ENCODE results near the gene SOWAHC.

Gene SOWAHC

GRCh38 chr2:109597283-109597682, 16.9 kb upstream of the SOWAHC start (continued):
- TF ChIP-seq, protein P1, sequence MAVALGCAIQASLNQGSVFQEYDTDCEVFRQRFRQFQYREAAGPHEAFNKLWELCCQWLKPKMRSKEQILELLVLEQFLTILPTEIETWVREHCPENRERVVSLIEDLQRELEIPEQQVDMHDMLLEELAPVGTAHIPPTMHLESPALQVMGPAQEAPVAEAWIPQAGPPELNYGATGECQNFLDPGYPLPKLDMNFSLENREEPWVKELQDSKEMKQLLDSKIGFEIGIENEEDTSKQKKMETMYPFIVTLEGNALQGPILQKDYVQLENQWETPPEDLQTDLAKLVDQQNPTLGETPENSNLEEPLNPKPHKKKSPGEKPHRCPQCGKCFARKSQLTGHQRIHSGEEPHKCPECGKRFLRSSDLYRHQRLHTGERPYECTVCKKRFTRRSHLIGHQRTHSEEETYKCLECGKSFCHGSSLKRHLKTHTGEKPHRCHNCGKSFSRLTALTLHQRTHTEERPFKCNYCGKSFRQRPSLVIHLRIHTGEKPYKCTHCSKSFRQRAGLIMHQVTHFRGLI (tag by site-specific recombination; IDR thresholded peaks at IDR 0.05), result no peak
- no peak for TF ChIP-seq ZNF112 (tag by site-specific recombination; IDR thresholded peaks at IDR 0.05)

GRCh38 chr2:109601783-109602182, 12.4 kb upstream of the SOWAHC start:
- no peaks in the 10 kb centered on the region; a peak in 1 of 3 replicates for H3K36me3 ChIP-seq (ENCODE audit: control insufficient read depth in 2 of 2, insufficient read depth in 1 of 2, low read length in 2 of 2)
- H3K9me3 ChIP-seq (ENCODE audit: control insufficient read depth, insufficient read depth, low read depth, low read length), result no peaks in the 10 kb centered on the region
- no peak overlapping the region for H3K4me3 ChIP-seq (ENCODE audit: low read depth, low read length)
- POLR2A ChIA-PET, result interaction anchor here (1.3 kb wide), 1 partner anchor 12 kb away, joined by 7 read pairs; the partner anchor contains the start of genes SEPTIN10 and SOWAHC
- no peak overlapping the region for H3K27ac ChIP-seq (ENCODE audit: extremely low read depth, low read depth, low read length)
- CTCF ChIA-PET, result interaction anchor here (0.7 to 1.5 kb wide), 2 partner anchors 10 to 64 kb away, joined by 3 to 5 read pairs; no protein-coding TSS in a partner anchor
- H3K4me1 ChIP-seq (ENCODE audit: control insufficient read depth, insufficient read depth, low read length), result peaks cover 17% of the 10 kb centered on the region
- TF ChIP-seq ZNF624 (tag by site-specific recombination; IDR thresholded peaks at IDR 0.05), result no peak
- TF ChIP-seq IKZF3 (tag by site-specific recombination; IDR thresholded peaks at IDR 0.05), result peak; percentile 24; the same call in 1 of the 2 replicates
- peak; percentile 82 for TF ChIP-seq OSR2 (tag by site-specific recombination; IDR thresholded peaks at IDR 0.05)
- TF ChIP-seq ZNF426 (tag by site-specific recombination; IDR thresholded peaks at IDR 0.05), result no peak
- peak; percentile 86 for TF ChIP-seq PRDM6 (tag by site-specific recombination; IDR thresholded peaks at IDR 0.05)

GRCh38 chr2:109602617-109603188, 11.5 kb upstream of the SOWAHC start:
- TF ChIP-seq ZNF121 (tag by site-specific recombination; IDR thresholded peaks at IDR 0.05), result peak; percentile 91
- TF ChIP-seq ZNF146 (tag by site-specific recombination; IDR thresholded peaks at IDR 0.05), result no peak
- TF ChIP-seq, protein P2, sequence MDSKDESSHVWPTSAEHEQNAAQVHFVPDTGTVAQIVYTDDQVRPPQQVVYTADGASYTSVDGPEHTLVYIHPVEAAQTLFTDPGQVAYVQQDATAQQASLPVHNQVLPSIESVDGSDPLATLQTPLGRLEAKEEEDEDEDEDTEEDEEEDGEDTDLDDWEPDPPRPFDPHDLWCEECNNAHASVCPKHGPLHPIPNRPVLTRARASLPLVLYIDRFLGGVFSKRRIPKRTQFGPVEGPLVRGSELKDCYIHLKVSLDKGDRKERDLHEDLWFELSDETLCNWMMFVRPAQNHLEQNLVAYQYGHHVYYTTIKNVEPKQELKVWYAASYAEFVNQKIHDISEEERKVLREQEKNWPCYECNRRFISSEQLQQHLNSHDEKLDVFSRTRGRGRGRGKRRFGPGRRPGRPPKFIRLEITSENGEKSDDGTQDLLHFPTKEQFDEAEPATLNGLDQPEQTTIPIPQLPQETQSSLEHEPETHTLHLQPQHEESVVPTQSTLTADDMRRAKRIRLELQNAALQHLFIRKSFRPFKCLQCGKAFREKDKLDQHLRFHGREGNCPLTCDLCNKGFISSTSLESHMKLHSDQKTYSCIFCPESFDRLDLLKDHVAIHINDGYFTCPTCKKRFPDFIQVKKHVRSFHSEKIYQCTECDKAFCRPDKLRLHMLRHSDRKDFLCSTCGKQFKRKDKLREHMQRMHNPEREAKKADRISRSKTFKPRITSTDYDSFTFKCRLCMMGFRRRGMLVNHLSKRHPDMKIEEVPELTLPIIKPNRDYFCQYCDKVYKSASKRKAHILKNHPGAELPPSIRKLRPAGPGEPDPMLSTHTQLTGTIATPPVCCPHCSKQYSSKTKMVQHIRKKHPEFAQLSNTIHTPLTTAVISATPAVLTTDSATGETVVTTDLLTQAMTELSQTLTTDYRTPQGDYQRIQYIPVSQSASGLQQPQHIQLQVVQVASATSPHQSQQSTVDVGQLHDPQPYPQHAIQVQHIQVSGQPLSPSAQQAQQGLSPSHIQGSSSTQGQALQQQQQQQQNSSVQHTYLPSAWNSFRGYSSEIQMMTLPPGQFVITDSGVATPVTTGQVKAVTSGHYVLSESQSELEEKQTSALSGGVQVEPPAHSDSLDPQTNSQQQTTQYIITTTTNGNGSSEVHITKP (tag by site-specific recombination; IDR thresholded peaks at IDR 0.05), result 0 out of 2 replicates have a peak, but pooled peaks have one; percentile 42
- TF ChIP-seq, protein P3, sequence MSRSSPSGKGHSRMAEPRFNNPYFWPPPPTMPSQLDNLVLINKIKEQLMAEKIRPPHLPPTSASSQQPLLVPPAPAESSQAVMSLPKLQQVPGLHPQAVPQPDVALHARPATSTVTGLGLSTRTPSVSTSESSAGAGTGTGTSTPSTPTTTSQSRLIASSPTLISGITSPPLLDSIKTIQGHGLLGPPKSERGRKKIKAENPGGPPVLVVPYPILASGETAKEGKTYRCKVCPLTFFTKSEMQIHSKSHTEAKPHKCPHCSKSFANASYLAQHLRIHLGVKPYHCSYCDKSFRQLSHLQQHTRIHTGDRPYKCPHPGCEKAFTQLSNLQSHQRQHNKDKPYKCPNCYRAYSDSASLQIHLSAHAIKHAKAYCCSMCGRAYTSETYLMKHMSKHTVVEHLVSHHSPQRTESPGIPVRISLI (tag by site-specific recombination; IDR thresholded peaks at IDR 0.05), result peak; percentile 62; the same call in 1 of the 2 replicates
- peak; percentile 80; the same call in 1 of the 2 replicates for TF ChIP-seq MZF1 (tag by site-specific recombination; IDR thresholded peaks at IDR 0.05; ENCODE audit: borderline replicate concordance)
- TF ChIP-seq ZBTB17 (tag by site-specific recombination; IDR thresholded peaks at IDR 0.05), result peak; percentile 96
- no peak for TF ChIP-seq ZNF354C (tag by site-specific recombination; IDR thresholded peaks at IDR 0.05; ENCODE audit: borderline replicate concordance, low read depth)
- no peak for TF ChIP-seq ZNF514 (tag by site-specific recombination; IDR thresholded peaks at IDR 0.05)
- no peak for TF ChIP-seq ZBTB26 (tag by site-specific recombination; optimal IDR thresholded peaks at IDR 0.05)
- TF ChIP-seq ZNF596 (tag by site-specific recombination; IDR thresholded peaks at IDR 0.05), result no peak
- TF ChIP-seq KLF10 (tag by site-specific recombination; IDR thresholded peaks at IDR 0.05), result no peak
- 0 out of 2 replicates have a peak, but pooled peaks have one; percentile 31 for TF ChIP-seq ZNF843 (tag by site-specific recombination; IDR thresholded peaks at IDR 0.05)
- no peak overlapping the region for H3K27ac ChIP-seq (ENCODE audit: extremely low read depth, low read depth, low read length)
- ChIA-PET CTCF (interaction anchor here (0.7 kb wide), 1 partner anchor 8 kb away, joined by 4 read pairs; no protein-coding TSS in a partner anchor), POLR2A (interaction anchor here (1.3 kb wide), 1 partner anchor 11 kb away, joined by 7 read pairs; the partner anchor contains the start of genes SEPTIN10 and SOWAHC)
- H3K36me3 ChIP-seq (ENCODE audit: control insufficient read depth in 2 of 2, insufficient read depth in 1 of 2, low read length in 2 of 2), result no peaks in the 10 kb centered on the region; a peak in 1 of 3 replicates
- H3K4me3 ChIP-seq (ENCODE audit: low read depth, low read length), result no peak overlapping the region
- H3K4me1 ChIP-seq (ENCODE audit: control insufficient read depth, insufficient read depth, low read length), result peaks cover 21% of the 10 kb centered on the region
- no peaks in the 10 kb centered on the region for H3K9me3 ChIP-seq (ENCODE audit: control insufficient read depth, insufficient read depth, low read depth, low read length)

Data from HEK293 (cell line).